Measurements from ENCODE around the gene FSTL4. TPM values are rescaled to one million over a fixed set of nuclear protein-coding genes. Genes with fewer than 3 reads are reported as not detected.

Gene FSTL4
- total RNA-seq, 1 donor from 2014 or later: 0.07 TPM

DNA sequence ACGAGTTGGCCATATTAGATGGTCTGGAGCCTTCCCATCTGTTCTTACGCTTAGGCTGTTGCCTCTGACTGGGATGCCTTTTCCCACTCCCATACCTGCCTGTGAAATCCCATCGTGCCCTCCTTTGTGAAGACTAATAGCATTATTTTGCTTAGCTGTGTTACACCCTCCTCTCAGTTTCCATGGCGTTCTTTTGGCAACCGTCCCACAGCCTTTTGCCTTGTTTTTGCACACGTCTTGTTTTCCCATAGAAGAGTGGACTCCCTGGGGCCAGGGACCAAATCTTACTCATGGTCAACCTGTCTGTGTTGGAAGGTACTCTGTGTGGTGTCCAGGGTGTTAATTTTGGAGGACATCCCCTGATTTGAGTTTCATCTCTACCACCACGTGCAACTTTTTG lies 318.4 kb downstream of the FSTL4 start:
- no peaks in the 10 kb centered on the region for H3K4me1 Mint-ChIP-seq (ENCODE audit: low read depth)
- H3K4me3 Mint-ChIP-seq (ENCODE audit: unreplicated experiment): no peak overlapping the region
- TF ChIP-seq, protein P1, sequence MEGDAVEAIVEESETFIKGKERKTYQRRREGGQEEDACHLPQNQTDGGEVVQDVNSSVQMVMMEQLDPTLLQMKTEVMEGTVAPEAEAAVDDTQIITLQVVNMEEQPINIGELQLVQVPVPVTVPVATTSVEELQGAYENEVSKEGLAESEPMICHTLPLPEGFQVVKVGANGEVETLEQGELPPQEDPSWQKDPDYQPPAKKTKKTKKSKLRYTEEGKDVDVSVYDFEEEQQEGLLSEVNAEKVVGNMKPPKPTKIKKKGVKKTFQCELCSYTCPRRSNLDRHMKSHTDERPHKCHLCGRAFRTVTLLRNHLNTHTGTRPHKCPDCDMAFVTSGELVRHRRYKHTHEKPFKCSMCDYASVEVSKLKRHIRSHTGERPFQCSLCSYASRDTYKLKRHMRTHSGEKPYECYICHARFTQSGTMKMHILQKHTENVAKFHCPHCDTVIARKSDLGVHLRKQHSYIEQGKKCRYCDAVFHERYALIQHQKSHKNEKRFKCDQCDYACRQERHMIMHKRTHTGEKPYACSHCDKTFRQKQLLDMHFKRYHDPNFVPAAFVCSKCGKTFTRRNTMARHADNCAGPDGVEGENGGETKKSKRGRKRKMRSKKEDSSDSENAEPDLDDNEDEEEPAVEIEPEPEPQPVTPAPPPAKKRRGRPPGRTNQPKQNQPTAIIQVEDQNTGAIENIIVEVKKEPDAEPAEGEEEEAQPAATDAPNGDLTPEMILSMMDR (IDR thresholded peaks at IDR 0.05): no peak
- H3K27me3 Mint-ChIP-seq (ENCODE audit: low read depth): peaks cover 2% of the 10 kb centered on the region
- no peak overlapping the region for H3K27ac Mint-ChIP-seq (ENCODE audit: unreplicated experiment)
- H3K36me3 Mint-ChIP-seq (ENCODE audit: low read depth): no peaks in the 10 kb centered on the region
- no peak for DNase-seq (ENCODE audit: low spot score)
- no peaks in the 10 kb centered on the region for H3K9me3 Mint-ChIP-seq (ENCODE audit: low read depth)

DNA sequence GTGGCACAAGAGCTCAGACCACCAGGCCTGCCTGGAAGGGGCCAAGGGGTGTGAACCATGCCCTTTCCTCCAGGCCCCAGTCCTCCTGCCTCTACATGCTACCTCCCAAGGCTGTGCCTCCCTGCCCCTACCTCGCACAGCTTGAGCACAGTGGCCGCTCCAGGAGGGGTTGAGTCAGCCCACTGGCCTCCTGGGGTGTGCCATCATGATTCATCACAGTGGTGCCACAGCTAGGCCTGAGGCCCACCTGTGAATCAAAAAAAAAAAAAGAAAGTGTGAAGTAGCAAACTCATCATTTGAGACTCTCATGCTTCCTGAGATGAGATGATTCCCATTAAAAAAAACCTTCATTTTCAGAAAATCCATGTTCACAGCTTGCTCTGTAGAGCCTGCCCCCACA lies 320.0 kb downstream of the FSTL4 start:
- Mint-ChIP-seq H3K4me1 (ENCODE audit: low read depth) (no peaks in the 10 kb centered on the region), H3K4me3 (ENCODE audit: unreplicated experiment) (no peak overlapping the region), H3K36me3 (ENCODE audit: low read depth) (no peaks in the 10 kb centered on the region), H3K27me3 (ENCODE audit: low read depth) (peaks cover 2% of the 10 kb centered on the region), H3K27ac (ENCODE audit: unreplicated experiment) (no peak overlapping the region), H3K9me3 (ENCODE audit: low read depth) (no peaks in the 10 kb centered on the region)
- TF ChIP-seq, protein P1 (IDR thresholded peaks at IDR 0.05): no peak
- no peak for DNase-seq (ENCODE audit: low spot score)

DNA sequence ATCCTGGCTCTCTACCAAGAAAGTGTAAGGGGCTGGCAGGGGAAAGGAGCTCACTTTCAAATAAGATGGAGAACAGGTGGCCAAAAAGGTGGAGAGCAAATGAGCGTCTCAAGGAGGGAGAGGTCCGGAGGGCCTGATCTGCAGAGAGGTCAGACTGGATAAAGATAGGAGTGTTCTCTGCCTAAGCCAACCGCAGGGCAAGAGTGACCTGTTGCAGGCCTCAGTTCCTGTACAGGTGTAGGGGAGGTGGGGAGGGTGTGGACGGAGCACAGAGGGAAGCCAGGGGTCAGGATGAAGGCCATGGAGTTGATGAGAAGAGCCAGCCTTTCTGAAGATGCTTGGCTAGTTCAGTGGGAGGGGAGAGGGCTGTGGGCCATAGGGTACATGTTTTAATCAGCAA lies 320.8 kb downstream of the FSTL4 start:
- no peak for DNase-seq (ENCODE audit: low spot score)
- no peak overlapping the region for H3K4me3 Mint-ChIP-seq (ENCODE audit: unreplicated experiment)
- H3K27ac Mint-ChIP-seq (ENCODE audit: unreplicated experiment): no peak overlapping the region
- H3K36me3 Mint-ChIP-seq (ENCODE audit: low read depth): no peaks in the 10 kb centered on the region
- no peaks in the 10 kb centered on the region for H3K4me1 Mint-ChIP-seq (ENCODE audit: low read depth)
- TF ChIP-seq, protein P1 (IDR thresholded peaks at IDR 0.05): no peak
- no peaks in the 10 kb centered on the region for H3K9me3 Mint-ChIP-seq (ENCODE audit: low read depth)
- H3K27me3 Mint-ChIP-seq (ENCODE audit: low read depth): peaks cover 2% of the 10 kb centered on the region

DNA sequence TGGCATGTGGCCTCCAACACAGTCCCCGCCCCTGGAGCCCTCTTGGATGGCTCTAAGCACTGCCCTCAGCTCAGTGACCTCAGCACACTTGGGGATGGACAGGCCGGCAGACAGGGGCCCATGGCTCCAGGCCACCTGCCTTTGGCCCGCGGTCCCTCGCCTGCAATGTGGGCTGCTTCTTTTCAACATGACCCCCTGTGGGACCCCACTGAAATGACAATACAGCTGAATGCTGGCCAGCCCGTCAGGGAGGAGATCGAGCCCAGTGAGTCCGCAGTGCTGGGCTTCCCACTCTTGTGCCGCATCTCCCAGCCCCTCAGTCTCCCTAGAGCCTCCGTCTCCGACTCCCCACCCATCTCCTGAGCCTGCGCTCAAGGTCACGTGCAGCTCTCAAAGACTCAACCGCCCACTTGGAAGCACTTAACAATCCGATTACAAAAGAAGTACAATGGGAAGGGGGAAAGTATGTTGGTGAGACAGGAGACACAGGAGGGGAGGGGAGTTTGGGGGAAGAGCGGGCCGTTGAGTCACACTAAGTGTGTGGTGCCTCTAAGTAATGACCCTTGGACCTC lies 321.6 kb downstream of the FSTL4 start:
- Mint-ChIP-seq H3K27ac (ENCODE audit: unreplicated experiment) (no peak overlapping the region), H3K27me3 (ENCODE audit: low read depth) (peaks cover 2% of the 10 kb centered on the region), H3K4me3 (ENCODE audit: unreplicated experiment) (no peak overlapping the region), H3K36me3 (ENCODE audit: low read depth) (no peaks in the 10 kb centered on the region), H3K9me3 (ENCODE audit: low read depth) (no peaks in the 10 kb centered on the region), H3K4me1 (ENCODE audit: low read depth) (no peaks in the 10 kb centered on the region)
- TF ChIP-seq, protein P1 (IDR thresholded peaks at IDR 0.05): no peak
- DNase-seq (ENCODE audit: low spot score): no peak

DNA sequence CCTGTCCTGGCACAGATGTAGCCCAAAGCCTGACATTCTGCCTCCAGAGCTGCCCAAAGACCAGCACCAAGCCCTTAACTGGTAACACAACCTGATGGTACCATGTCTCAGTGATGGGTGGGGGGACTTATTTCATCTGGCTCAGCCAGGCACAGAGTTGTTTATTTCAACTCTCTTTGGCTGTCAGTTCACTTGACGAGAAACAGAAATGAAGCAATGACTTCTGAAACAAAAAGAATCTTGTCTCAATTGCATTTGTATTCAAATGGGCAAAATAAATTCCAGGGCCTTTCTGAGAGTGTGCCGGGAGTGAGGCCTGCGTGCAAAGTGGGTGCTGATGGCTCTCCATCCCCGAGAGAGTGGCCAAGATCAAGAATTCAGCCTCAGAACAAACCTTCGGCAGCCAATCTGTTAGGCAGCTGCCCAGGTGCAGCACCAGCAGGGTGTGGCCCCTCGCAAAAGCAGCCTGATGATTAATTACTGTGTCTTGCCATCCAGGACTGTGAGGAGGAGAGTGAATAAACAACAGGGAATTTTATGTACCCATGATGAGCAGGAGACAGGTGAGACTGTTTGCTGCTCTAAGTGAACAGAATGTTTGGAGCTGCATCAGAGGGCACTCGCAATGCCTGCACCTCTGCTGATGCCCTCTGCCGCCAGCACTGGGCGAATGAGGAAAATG lies 322.5 kb downstream of the FSTL4 start:
- peaks cover 3% of the 10 kb centered on the region for H3K4me1 Mint-ChIP-seq (ENCODE audit: low read depth)
- no peak overlapping the region for H3K27ac Mint-ChIP-seq (ENCODE audit: unreplicated experiment)
- H3K36me3 Mint-ChIP-seq (ENCODE audit: low read depth): no peaks in the 10 kb centered on the region
- TF ChIP-seq, protein P1 (IDR thresholded peaks at IDR 0.05): no peak
- peaks cover 2% of the 10 kb centered on the region for H3K27me3 Mint-ChIP-seq (ENCODE audit: low read depth)
- H3K9me3 Mint-ChIP-seq (ENCODE audit: low read depth): no peaks in the 10 kb centered on the region
- H3K4me3 Mint-ChIP-seq (ENCODE audit: unreplicated experiment): no peak overlapping the region
- no peak for DNase-seq (ENCODE audit: low spot score)
